IMR-90 (cell line): ENCODE data around the gene PPP6R3. TPM values are rescaled to one million over a fixed set of nuclear protein-coding genes. Genes with fewer than 3 reads are reported as not detected.

Source experiments
- ATAC-seq: fragments of 200-7000 bp; cut with Tn5 transposase; 2 replicates; pipeline ENCODE4 v1.9.1; 2020; ENCODE audit warnings: low read depth, mild to moderate bottlenecking, moderate library complexity
- BruUV-seq: library from RNA; stranded (reverse); fragments of 400-500 nt; replicated peaks from 2 replicates; lab custom pipeline; 2021; lab: Mats Ljungman, UMichigan
- CTCF ChIA-PET: fragments of 300-600 bp; formaldehyde crosslinking; extraction: SDS; loops from one replicate; lab custom pipeline; 2021; ENCODE audit warnings: antibody characterized with exemption; lab: Yijun Ruan, JAX
- POLR2A ChIA-PET: fragments of 300-600 bp; sonication (Branson Sonifier 250); formaldehyde crosslinking; loops from one replicate; lab custom pipeline; 2022; ENCODE audit warnings: antibody characterized with exemption; ENCODE audit not compliant: unreplicated experiment; lab: Charles Lee
- DNase-seq: peaks from one replicate; pipeline ENCODE4 v3.0.0; 2013
- H2AFZ ChIP-seq: replicated peaks from 2 replicates; pipeline ENCODE3; 2013; ENCODE audit warnings: low read length, mild to moderate bottlenecking; ENCODE audit not compliant: poor library complexity
- H2AK5ac ChIP-seq: 2 replicates; pipeline ENCODE4 v1.6.1; 2013; ENCODE audit warnings: low read depth, low read length, inconsistent platforms
- H2AK9ac ChIP-seq: replicated peaks from 2 replicates; pipeline ENCODE3; 2013; ENCODE audit warnings: mild to moderate bottlenecking, low read depth, low read length, moderate library complexity; ENCODE audit not compliant: poor library complexity
- H2BK120ac ChIP-seq: 2 replicates; pipeline ENCODE4 v1.6.1; 2013; ENCODE audit warnings: low read depth, low read length, inconsistent platforms
- H2BK15ac ChIP-seq: 3 replicates; pipeline ENCODE4 v1.6.1; 2013; ENCODE audit warnings: low read depth, low read length, inconsistent platforms
- H2BK20ac ChIP-seq: 2 replicates; pipeline ENCODE4 v1.6.1; 2013; ENCODE audit warnings: low read depth, mild to moderate bottlenecking, inconsistent platforms, low read length, moderate library complexity
- H2BK5ac ChIP-seq: 2 replicates; pipeline ENCODE4 v1.6.1; 2013; ENCODE audit warnings: mild to moderate bottlenecking, low read depth, low read length, inconsistent platforms; ENCODE audit not compliant: poor library complexity, severe bottlenecking
- H3K14ac ChIP-seq: replicated peaks from 2 replicates; pipeline ENCODE4 v1.6.1; 2013; ENCODE audit warnings: low read depth, low read length, inconsistent platforms
- H3K18ac ChIP-seq: 2 replicates; pipeline ENCODE4 v1.6.1; 2013; ENCODE audit warnings: low read depth, low read length, control low read depth
- H3K23ac ChIP-seq: 2 replicates; pipeline ENCODE4 v1.6.1; 2013; ENCODE audit warnings: low read depth, low read length, inconsistent platforms
- H3K27ac ChIP-seq: 2 replicates; pipeline ENCODE4 v1.5.1; 2013; ENCODE audit warnings: mild to moderate bottlenecking, control low read depth, low read length; ENCODE audit not compliant: insufficient read depth
- H3K27me3 ChIP-seq: 2 replicates; pipeline ENCODE4 v1.6.1; 2013; ENCODE audit warnings: low read length; ENCODE audit not compliant: control insufficient read depth, insufficient read depth
- H3K36me3 ChIP-seq: 2 replicates; pipeline ENCODE4 v1.6.1; 2013; ENCODE audit warnings: low read length, mixed read lengths; ENCODE audit not compliant: control insufficient read depth, insufficient read depth
- H3K4ac ChIP-seq: 2 replicates; pipeline ENCODE4 v1.6.1; 2013; ENCODE audit warnings: low read depth, low read length, inconsistent platforms
- H3K4me1 ChIP-seq: 2 replicates; pipeline ENCODE4 v1.6.1; 2013; ENCODE audit warnings: low read length, mixed read lengths; ENCODE audit not compliant: control insufficient read depth, insufficient read depth
- H3K4me2 ChIP-seq: 2 replicates; pipeline ENCODE4 v1.6.1; 2013; ENCODE audit warnings: low read depth, mild to moderate bottlenecking, control low read depth, low read length, moderate library complexity
- H3K4me3 ChIP-seq: 2 replicates; pipeline ENCODE4 v1.5.1; 2013; ENCODE audit warnings: low read depth, mild to moderate bottlenecking, control low read depth, low read length, moderate library complexity; ENCODE audit not compliant: insufficient read depth
- H3K56ac ChIP-seq: 2 replicates; pipeline ENCODE4 v1.6.1; 2013; ENCODE audit warnings: low read length, inconsistent platforms; ENCODE audit not compliant: insufficient read depth; ENCODE audit errors: extremely low read depth
- H3K79me1 ChIP-seq, 2 experiments: 2 replicates each; pipeline ENCODE4 v1.6.1; 2013; ENCODE audit warnings: low read length in 2 of 2, inconsistent platforms in 1 of 2, low read depth in 1 of 2
- H3K9ac ChIP-seq: 2 replicates; pipeline ENCODE4 v1.6.1; 2013; ENCODE audit warnings: low read depth, low read length, control low read depth
- H3K9me1 ChIP-seq: 2 replicates; pipeline ENCODE4 v1.6.1; 2013; ENCODE audit warnings: low read length, inconsistent platforms; ENCODE audit not compliant: insufficient read depth
- H3K9me3 ChIP-seq: 2 replicates; pipeline ENCODE4 v1.6.1; 2013; ENCODE audit warnings: low read length; ENCODE audit not compliant: control insufficient read depth, insufficient read depth
- H4K20me1 ChIP-seq: 2 replicates; pipeline ENCODE4 v1.6.1; 2013; ENCODE audit warnings: low read length, inconsistent platforms; ENCODE audit not compliant: insufficient read depth
- H4K5ac ChIP-seq: 2 replicates; pipeline ENCODE4 v1.6.1; 2013; ENCODE audit warnings: mild to moderate bottlenecking, low read depth, low read length, control low read depth
- H4K8ac ChIP-seq, 2 experiments: 2 replicates each; pipeline ENCODE4 v1.6.1; 2013; ENCODE audit warnings: low read depth in 2 of 2, low read length in 2 of 2, control low read depth in 1 of 2, inconsistent platforms in 1 of 2
- H4K91ac ChIP-seq: 2 replicates; pipeline ENCODE4 v1.6.1; 2013; ENCODE audit warnings: low read depth, low read length, inconsistent platforms; ENCODE audit not compliant: insufficient read depth
- FOS ChIP-seq: fragments of 150-350 bp; IDR thresholded peaks from 2 replicates; pipeline ENCODE4 v1.6.1; 2016; ENCODE audit warnings: low read depth, low read length
- NFE2L2 ChIP-seq: fragments of 150-350 bp; IDR thresholded peaks from 2 replicates; pipeline ENCODE4 v1.6.1; 2016; ENCODE audit warnings: low read depth, mild to moderate bottlenecking, low read length
- WGBS, 2 experiments: methylation state at CpG; one replicate each; pipeline versions ENCODE4 v1.1.5 to v1.1.7; 2013; ENCODE audit warnings: missing lambda C conversion rate in 2 of 2; ENCODE audit not compliant: insufficient read length in 1 of 2; ENCODE audit errors: extremely low coverage in 2 of 2; 5-methylcytosine and 5-hydroxymethylcytosine counted together
- dilution Hi-C: fragments of 300-500 bp; cut with HindIII; formaldehyde crosslinking; loops from one replicate; pipeline ENCODE4 v1.14.3; 2018; ENCODE audit warnings: low sequenced_read_pairs; ENCODE audit not compliant: unreplicated experiment
- in situ Hi-C: fragments of 300-500 bp; cut with MboI; formaldehyde crosslinking; loops from 3 replicates; pipeline ENCODE4 v1.14.3; 2019; ENCODE audit warnings: low sequenced_read_pairs, inconsistent platforms, mixed read lengths
- intact Hi-C: fragments of 100-400 bp; cut with micrococcal nuclease; formaldehyde crosslinking; loops from 2 replicates; pipeline ENCODE4 v1.10.0; 2022
- polyA plus RNA-seq, 3 experiments: library from polyadenylated mRNA; depleted of rRNA; stranded (reverse); fragments of >200 nt; gene quantifications; 2 replicates each; pipeline ENCODE4 v1.2.3, GENCODE V29; 2012; ENCODE audit warnings: low replicate concordance in 1 of 3
- total RNA-seq: library from RNA; depleted of rRNA; stranded (reverse); fragments of >200 nt; gene quantifications from 2 replicates; pipeline ENCODE4 v1.2.3, GENCODE V29; 2012
- TF ChIP-seq, protein P1 (sequence below): fragments of 150-350 bp; IDR thresholded peaks from 2 replicates; pipeline ENCODE4 v1.6.1; 2016; ENCODE audit warnings: low read depth, mild to moderate bottlenecking, low read length, moderate library complexity, borderline replicate concordance
- TF ChIP-seq, protein P2 (sequence below): fragments of 150-350 bp; IDR thresholded peaks from 2 replicates; pipeline ENCODE4 v1.6.1; 2017; ENCODE audit warnings: mild to moderate bottlenecking, antibody characterized with exemption, low read length, low read depth

PPP6R3 gene
- total and polyA plus RNA-seq, 2 of the 4 experiments (the other 2 are of a cell fraction), result 29.0 to 123 TPM

DNA sequence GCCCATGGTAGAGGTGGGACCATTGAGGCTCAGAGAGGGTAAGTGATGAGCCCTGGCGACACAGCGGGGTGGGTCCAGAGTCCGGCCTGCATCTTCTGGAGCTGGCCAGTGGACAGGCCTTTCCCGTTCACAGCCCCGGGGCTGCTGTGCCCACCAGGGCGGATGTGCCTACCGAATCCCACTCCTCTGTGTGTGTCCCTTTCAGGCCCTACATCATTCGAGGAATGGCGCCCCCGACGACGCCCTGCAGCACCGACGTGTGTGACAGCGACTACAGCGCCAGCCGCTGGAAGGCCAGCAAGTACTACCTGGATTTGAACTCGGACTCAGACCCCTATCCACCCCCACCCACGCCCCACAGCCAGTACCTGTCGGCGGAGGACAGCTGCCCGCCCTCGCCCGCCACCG lies 11.9 kb upstream of the PPP6R3 start:
- no peak overlapping the region for H3K4me3 ChIP-seq
- no peak overlapping the region for H2BK20ac ChIP-seq
- ATAC-seq (no peak), DNase-seq (no peak)
- no peak overlapping the region for H2BK15ac ChIP-seq
- H3K9me3 ChIP-seq, result no peaks in the 10 kb centered on the region
- H3K4ac ChIP-seq, result no peak overlapping the region
- no peak overlapping the region for H4K8ac ChIP-seq
- H3K79me1 ChIP-seq, result no peaks in the 10 kb centered on the region
- ChIA-PET CTCF (no interaction called here), POLR2A (no interaction called here)
- H3K23ac ChIP-seq, result no peak overlapping the region
- 99% methylated on average over 7 of the region's 25 CpGs; no CpG with 5 or more reads in 1 of the 2 experiments for WGBS, 2 experiments
- H3K56ac ChIP-seq, result no peak overlapping the region
- no TSS peak for BruUV-seq
- no peak overlapping the region for H4K5ac ChIP-seq
- intact Hi-C loops (loop anchor here (5.0 kb wide), 1 partner anchor 136 kb away; the partner anchor contains the start of gene LRP5), dilution Hi-C loops (no loop called here), in situ Hi-C loops (no loop called here)
- no peak overlapping the region for H3K18ac ChIP-seq
- no peak overlapping the region for H3K9ac ChIP-seq
- H3K27me3 ChIP-seq, result no peaks in the 10 kb centered on the region
- no peak overlapping the region for H3K14ac ChIP-seq
- no peaks in the 10 kb centered on the region for H3K4me1 ChIP-seq
- H4K91ac ChIP-seq, result no peak overlapping the region
- H2BK5ac ChIP-seq, result no peak overlapping the region
- H2AFZ ChIP-seq, result no peak overlapping the region
- H3K27ac ChIP-seq, result no peak overlapping the region
- no peaks in the 10 kb centered on the region for H3K9me1 ChIP-seq
- no peak overlapping the region for H2AK9ac ChIP-seq
- no peak overlapping the region for H3K4me2 ChIP-seq
- H2AK5ac ChIP-seq, result no peak overlapping the region
- TF ChIP-seq, protein P1, sequence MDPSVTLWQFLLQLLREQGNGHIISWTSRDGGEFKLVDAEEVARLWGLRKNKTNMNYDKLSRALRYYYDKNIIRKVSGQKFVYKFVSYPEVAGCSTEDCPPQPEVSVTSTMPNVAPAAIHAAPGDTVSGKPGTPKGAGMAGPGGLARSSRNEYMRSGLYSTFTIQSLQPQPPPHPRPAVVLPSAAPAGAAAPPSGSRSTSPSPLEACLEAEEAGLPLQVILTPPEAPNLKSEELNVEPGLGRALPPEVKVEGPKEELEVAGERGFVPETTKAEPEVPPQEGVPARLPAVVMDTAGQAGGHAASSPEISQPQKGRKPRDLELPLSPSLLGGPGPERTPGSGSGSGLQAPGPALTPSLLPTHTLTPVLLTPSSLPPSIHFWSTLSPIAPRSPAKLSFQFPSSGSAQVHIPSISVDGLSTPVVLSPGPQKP, result no peak
- TF ChIP-seq, protein P2, sequence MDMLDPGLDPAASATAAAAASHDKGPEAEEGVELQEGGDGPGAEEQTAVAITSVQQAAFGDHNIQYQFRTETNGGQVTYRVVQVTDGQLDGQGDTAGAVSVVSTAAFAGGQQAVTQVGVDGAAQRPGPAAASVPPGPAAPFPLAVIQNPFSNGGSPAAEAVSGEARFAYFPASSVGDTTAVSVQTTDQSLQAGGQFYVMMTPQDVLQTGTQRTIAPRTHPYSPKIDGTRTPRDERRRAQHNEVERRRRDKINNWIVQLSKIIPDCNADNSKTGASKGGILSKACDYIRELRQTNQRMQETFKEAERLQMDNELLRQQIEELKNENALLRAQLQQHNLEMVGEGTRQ, result no peak
- no peak for TF ChIP-seq NFE2L2
- no peak for TF ChIP-seq FOS
- H4K20me1 ChIP-seq, result no peaks in the 10 kb centered on the region
- H3K36me3 ChIP-seq, result peaks cover 15% of the 10 kb centered on the region
- H2BK120ac ChIP-seq, result no peak overlapping the region
